GM10248 (cell line): ENCODE measurements around the gene GAPDHS.

Source experiments
- CTCF ChIA-PET: fragments of 300-600 bp; sonication (Branson Sonifier 250); formaldehyde crosslinking; extraction: SDS; loops from one replicate; lab custom pipeline; 2021; ENCODE audit warnings: antibody characterized with exemption; lab: Yijun Ruan, JAX
- POLR2A ChIA-PET: fragments of 350-650 bp; sonication (Branson Sonifier 250); formaldehyde crosslinking; extraction: SDS; loops from one replicate; lab custom pipeline; 2020; ENCODE audit warnings: antibody characterized with exemption; lab: Yijun Ruan, JAX
- DNase-seq: peaks from one replicate; pipeline ENCODE4 v3.0.0; 2012; ENCODE audit errors: extremely low spot score
- CTCF ChIP-seq: IDR thresholded peaks from 2 replicates; pipeline ENCODE4 v1.5.1; 2012; ENCODE audit warnings: mild to moderate bottlenecking, low read depth; ENCODE audit errors: extremely low read depth, missing control alignments, control extremely low read depth

GAPDHS gene

DNA sequence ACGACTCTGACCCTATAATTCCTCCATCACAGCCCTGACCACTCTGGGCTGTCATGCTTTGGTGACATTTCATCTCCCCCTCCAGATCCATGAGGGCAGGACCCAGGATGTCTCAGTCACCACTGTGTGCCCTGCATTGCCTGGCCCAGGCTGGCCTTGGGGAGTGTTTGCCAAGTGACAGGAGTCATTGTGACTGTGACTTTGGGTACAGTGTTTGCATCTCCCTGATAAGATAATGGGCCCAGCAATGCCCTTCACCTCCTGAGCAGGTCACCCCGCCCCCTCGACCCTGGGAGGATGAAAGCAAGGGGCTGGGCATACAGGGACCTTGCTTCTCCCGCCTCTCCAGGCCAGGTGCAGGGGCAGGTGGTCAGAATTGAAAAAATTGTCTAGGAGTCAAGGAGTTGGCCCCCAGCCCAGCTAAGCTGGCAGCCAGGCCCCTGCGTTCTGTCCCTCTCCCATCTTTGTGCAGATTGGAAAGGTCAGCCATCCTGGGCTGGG is 36.1 kb downstream of the GAPDHS start:
- ChIA-PET CTCF (no interaction called here), POLR2A (no interaction called here)
- DNase-seq: no peak
- TF ChIP-seq CTCF: no peak

DNA sequence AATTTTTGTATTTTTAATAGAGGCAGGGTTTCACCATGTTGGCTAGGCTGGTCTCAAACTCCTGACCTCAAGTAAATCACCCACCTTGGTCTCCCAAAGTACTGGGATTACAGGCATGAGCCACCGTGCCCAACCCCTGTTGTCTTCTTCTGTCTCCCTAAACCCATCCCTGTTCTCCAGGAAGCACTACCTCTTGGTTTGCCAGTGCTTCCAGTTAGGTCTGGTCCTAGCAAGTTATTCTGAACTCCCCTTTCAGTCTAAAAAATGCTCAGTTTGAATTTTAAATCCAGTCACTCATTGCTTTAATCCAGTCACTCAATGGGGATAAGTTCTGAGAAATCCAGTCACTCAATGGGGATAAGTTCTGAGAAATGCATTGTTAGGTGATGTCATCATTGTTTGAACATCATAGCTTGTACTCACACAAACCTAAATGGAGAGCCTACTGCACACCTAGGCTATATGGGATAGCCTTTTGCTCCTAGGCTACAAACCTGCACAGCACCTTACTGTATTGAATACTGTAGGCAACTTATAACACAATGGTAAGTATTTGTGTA is 38.2 kb downstream of the GAPDHS start:
- ChIA-PET CTCF (no interaction called here), POLR2A (no interaction called here)
- TF ChIP-seq CTCF: no peak
- DNase-seq: no peak

DNA sequence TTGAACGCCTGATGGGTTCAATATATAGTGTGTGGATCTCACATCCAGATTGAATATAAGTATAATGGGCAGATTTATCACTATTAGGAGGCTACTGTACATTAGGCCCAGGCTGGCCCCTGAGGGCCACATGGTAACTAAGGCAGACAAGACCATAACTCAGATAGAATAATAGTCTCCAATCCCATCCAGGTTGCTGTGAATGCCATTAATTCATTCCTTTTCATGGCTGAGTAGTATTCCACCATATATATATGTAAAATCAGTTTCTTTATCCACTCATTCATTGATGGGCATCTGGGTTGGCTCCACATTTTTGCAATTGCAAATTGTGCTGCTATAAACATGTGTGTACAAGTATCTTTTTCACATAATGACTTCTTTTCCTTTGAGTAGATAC is 44.7 kb downstream of the GAPDHS start:
- POLR2A ChIA-PET: no interaction called here
- CTCF ChIA-PET: no interaction called here
- TF ChIP-seq CTCF: no peak
- DNase-seq: no peak

- no peak for DNase-seq
- POLR2A ChIA-PET: no interaction called here
- no peak for TF ChIP-seq CTCF
- CTCF ChIA-PET: no interaction called here
Observed at GRCh38 chr19:35578707-35579106, 45.5 kb downstream of the GAPDHS start.

DNA sequence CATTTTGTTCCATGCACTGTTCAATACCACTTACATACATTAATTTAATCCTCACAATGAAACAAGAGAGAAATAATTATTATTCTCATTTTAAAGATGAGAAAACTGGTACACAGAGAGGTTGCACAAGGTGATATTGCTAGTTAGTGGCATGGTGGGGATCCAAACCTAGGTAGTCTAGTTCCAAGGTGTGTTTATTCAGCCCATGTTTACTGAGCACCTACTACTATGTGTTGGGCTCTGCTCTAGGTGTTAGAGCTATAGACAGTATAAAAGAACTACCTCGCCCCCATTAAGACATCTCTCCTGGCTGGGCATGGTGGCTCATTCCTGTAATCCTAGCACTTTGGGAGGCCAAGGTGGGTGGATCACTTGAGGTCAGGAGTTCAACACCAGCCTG is 49.5 kb downstream of the GAPDHS start:
- ChIA-PET CTCF (no interaction called here), POLR2A (no interaction called here)
- DNase-seq: no peak
- TF ChIP-seq CTCF: no peak

DNA sequence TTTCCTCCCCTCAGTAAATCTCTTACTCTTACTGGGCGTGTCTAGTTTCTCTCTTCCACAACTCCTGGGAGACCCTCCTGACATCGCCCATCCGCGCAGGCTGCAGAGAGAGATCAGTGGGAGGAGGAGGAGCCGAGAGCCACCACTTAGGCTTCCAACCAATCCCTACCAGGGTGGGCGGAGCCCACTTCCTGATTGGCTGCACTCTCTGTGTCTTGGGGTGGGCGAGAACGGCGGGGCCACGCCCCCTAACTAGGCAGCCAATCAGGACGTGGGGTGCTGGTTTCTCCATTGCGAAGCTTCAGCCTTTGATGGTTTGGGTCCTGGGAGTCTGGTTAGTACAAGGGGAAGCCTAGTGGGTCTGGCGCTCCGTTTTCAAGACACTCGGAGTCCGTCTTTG is 52.6 kb downstream of the GAPDHS start, which contains the start of gene PMIS2:
Gene PMIS2, plus strand, starts transcription at position 326 of the 400 bp plus-strand sequence. CDS start 87 bp downstream, outside the sequence.
- no peak for DNase-seq
- ChIA-PET POLR2A (no interaction called here), CTCF (interaction anchor here (7.5 kb wide), 1 partner anchor 37 kb away, joined by 49 read pairs; no protein-coding TSS in a partner anchor)
- TF ChIP-seq CTCF: no peak
